ENCODE measurements around the gene UGT1A3.

DNA sequence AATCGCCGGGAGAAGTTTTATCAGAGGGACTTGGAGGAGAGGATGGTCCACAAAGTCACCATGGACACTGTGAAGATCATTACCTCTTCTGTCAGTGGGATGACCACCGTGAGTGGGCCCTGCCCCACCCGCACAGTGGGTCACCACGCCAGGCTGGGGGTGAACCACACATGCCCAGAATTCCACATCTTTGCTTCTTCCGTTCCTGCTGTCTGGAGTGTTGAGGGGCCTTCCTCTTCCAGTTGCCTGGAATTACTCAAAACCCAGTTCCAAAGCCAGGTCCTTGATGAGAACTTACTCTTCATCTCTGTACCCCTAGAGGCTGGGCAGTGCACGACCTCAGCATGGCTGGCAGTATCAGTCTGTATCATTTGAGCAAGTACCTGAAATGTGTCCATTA, 71.4 kb downstream of the UGT1A3 start:
- no peak for TF ChIP-seq EZH2 (IDR thresholded peaks at IDR 0.05; ENCODE audit: borderline replicate concordance, low read depth, low read length, severe bottlenecking)
- TF ChIP-seq, protein P1, sequence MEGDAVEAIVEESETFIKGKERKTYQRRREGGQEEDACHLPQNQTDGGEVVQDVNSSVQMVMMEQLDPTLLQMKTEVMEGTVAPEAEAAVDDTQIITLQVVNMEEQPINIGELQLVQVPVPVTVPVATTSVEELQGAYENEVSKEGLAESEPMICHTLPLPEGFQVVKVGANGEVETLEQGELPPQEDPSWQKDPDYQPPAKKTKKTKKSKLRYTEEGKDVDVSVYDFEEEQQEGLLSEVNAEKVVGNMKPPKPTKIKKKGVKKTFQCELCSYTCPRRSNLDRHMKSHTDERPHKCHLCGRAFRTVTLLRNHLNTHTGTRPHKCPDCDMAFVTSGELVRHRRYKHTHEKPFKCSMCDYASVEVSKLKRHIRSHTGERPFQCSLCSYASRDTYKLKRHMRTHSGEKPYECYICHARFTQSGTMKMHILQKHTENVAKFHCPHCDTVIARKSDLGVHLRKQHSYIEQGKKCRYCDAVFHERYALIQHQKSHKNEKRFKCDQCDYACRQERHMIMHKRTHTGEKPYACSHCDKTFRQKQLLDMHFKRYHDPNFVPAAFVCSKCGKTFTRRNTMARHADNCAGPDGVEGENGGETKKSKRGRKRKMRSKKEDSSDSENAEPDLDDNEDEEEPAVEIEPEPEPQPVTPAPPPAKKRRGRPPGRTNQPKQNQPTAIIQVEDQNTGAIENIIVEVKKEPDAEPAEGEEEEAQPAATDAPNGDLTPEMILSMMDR (IDR thresholded peaks at IDR 0.05; ENCODE audit: borderline replicate concordance, extremely low read depth, low read length, poor library complexity, severe bottlenecking) = no peak

All from DND-41 (cell line).